ENCODE results near the gene CCDC197.

Gene CCDC197

GRCh38 chr14:94051779-94052178 is 54.7 kb downstream of the CCDC197 start:
- TF ChIP-seq FOXK2 (IDR thresholded peaks at IDR 0.05): no peak
- no peak for TF ChIP-seq HDGF (IDR thresholded peaks at IDR 0.05; ENCODE audit: borderline replicate concordance)
- no peak for TF ChIP-seq SUZ12 (IDR thresholded peaks at IDR 0.05)
- no peak for TF ChIP-seq FOXA1 (IDR thresholded peaks at IDR 0.05)
- TF ChIP-seq TARDBP (IDR thresholded peaks at IDR 0.05): no peak
- TF ChIP-seq L3MBTL2 (conservative IDR thresholded peaks at IDR 0.05): no peak
- TF ChIP-seq LEF1 (IDR thresholded peaks at IDR 0.05; ENCODE audit: borderline replicate concordance): no peak
- TF ChIP-seq NFRKB (IDR thresholded peaks at IDR 0.05): no peak
- no peak for TF ChIP-seq BHLHE40 (IDR thresholded peaks at IDR 0.05; ENCODE audit: borderline replicate concordance)
- TF ChIP-seq ZNF384 (IDR thresholded peaks at IDR 0.05): no peak
- TF ChIP-seq PKNOX1 (IDR thresholded peaks at IDR 0.05): no peak
- no peak for TF ChIP-seq SP1 (IDR thresholded peaks at IDR 0.05)
- no peak for TF ChIP-seq CTBP1 (IDR thresholded peaks at IDR 0.05; ENCODE audit: borderline replicate concordance)
- ChIA-PET POLR2A (interaction anchor here (3.5 kb wide), 1 partner anchor 30 kb away, joined by 13 read pairs; the partner anchor contains the start of genes DDX24 and IFI27L1), CTCF (interaction anchor here (1.3 to 2.0 kb wide), 2 partner anchors 85 to 87 kb away, joined by 7 to 8 read pairs; no protein-coding TSS in a partner anchor)
- no peak for DNase-seq (ENCODE audit: extremely low spot score)

GRCh38 chr14:94052199-94052598 is 55.1 kb downstream of the CCDC197 start:
- no peak for DNase-seq (ENCODE audit: extremely low spot score)
- TF ChIP-seq SUZ12 (IDR thresholded peaks at IDR 0.05): no peak
- TF ChIP-seq NFRKB (IDR thresholded peaks at IDR 0.05): no peak
- no peak for TF ChIP-seq FOXM1 (IDR thresholded peaks at IDR 0.05; ENCODE audit: borderline replicate concordance)
- TF ChIP-seq L3MBTL2 (conservative IDR thresholded peaks at IDR 0.05): no peak
- TF ChIP-seq ELF4 (IDR thresholded peaks at IDR 0.05): no peak
- TF ChIP-seq PKNOX1 (IDR thresholded peaks at IDR 0.05): no peak
- no peak for TF ChIP-seq ARNT (IDR thresholded peaks at IDR 0.05)
- TF ChIP-seq LEF1 (IDR thresholded peaks at IDR 0.05; ENCODE audit: borderline replicate concordance): no peak
- TF ChIP-seq HDGF (IDR thresholded peaks at IDR 0.05; ENCODE audit: borderline replicate concordance): no peak
- TF ChIP-seq FOXA1 (IDR thresholded peaks at IDR 0.05): no peak
- no peak for TF ChIP-seq ZNF384 (IDR thresholded peaks at IDR 0.05)
- TF ChIP-seq BHLHE40 (IDR thresholded peaks at IDR 0.05; ENCODE audit: borderline replicate concordance): no peak
- POLR2A ChIA-PET: interaction anchor here (3.5 kb wide), 1 partner anchor 29 kb away, joined by 13 read pairs; the partner anchor contains the start of genes DDX24 and IFI27L1
- CTCF ChIA-PET: interaction anchor here (0.6 to 2.0 kb wide), 3 partner anchors 19 to 86 kb away, joined by 3 to 8 read pairs (median 7); no protein-coding TSS in a partner anchor

DNA sequence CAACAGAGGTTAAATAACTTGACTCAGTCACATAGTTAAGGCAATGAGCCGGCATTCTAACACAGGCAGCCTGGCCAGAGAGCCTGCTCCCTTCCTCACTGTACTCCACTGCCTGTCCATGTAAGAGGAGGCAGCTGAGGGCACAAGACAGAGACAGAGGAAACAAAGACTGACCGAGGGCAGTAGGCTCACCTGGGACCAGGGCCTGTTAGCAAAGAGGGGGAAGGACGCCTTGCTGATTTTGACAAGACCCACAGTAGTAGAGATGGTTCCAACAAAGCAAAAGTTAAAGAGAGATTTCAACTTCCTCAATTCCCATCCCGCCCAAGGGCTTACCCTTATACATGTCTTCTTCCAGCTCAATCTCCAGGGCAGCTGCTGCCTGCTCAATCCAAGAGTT is 55.6 kb downstream of the CCDC197 start:
- POLR2A ChIA-PET: interaction anchor here (3.5 kb wide), 1 partner anchor 29 kb away, joined by 13 read pairs; the partner anchor contains the start of genes DDX24 and IFI27L1

GRCh38 chr14:94054401-94054800 is 57.3 kb downstream of the CCDC197 start:
- POLR2A ChIA-PET: interaction anchor here (3.5 kb wide), 1 partner anchor 27 kb away, joined by 13 read pairs; the partner anchor contains the start of genes DDX24 and IFI27L1
- no peak for TF ChIP-seq BHLHE40 (IDR thresholded peaks at IDR 0.05; ENCODE audit: borderline replicate concordance)
- no peak for TF ChIP-seq TARDBP (IDR thresholded peaks at IDR 0.05)
- TF ChIP-seq FOXM1 (IDR thresholded peaks at IDR 0.05; ENCODE audit: borderline replicate concordance): no peak
- no peak for TF ChIP-seq NFRKB (IDR thresholded peaks at IDR 0.05)
- TF ChIP-seq LEF1 (IDR thresholded peaks at IDR 0.05; ENCODE audit: borderline replicate concordance): no peak
- no peak for TF ChIP-seq FOXK2 (IDR thresholded peaks at IDR 0.05)
- no peak for TF ChIP-seq HDGF (IDR thresholded peaks at IDR 0.05; ENCODE audit: borderline replicate concordance)
- TF ChIP-seq ARNT (IDR thresholded peaks at IDR 0.05): no peak
- no peak for TF ChIP-seq ZNF384 (IDR thresholded peaks at IDR 0.05)
- TF ChIP-seq ELF4 (IDR thresholded peaks at IDR 0.05): no peak
- CTCF ChIA-PET: no interaction called here
- no peak for DNase-seq (ENCODE audit: extremely low spot score)

More for the DNA sequence above, 55.6 kb downstream of the CCDC197 start:
- CTCF ChIA-PET: interaction anchor here (0.6 to 2.0 kb wide), 4 partner anchors 19 to 86 kb away, joined by 3 to 8 read pairs (median 6); no protein-coding TSS in a partner anchor
- no peak for DNase-seq (ENCODE audit: extremely low spot score)
- TF ChIP-seq NFRKB (IDR thresholded peaks at IDR 0.05): no peak
- no peak for TF ChIP-seq SUZ12 (IDR thresholded peaks at IDR 0.05)
- no peak for TF ChIP-seq TARDBP (IDR thresholded peaks at IDR 0.05)
- TF ChIP-seq SP1 (IDR thresholded peaks at IDR 0.05): no peak
- TF ChIP-seq FOXM1 (IDR thresholded peaks at IDR 0.05; ENCODE audit: borderline replicate concordance): no peak
- no peak for TF ChIP-seq ARNT (IDR thresholded peaks at IDR 0.05)
- TF ChIP-seq HDGF (IDR thresholded peaks at IDR 0.05; ENCODE audit: borderline replicate concordance): no peak
- TF ChIP-seq ELF4 (IDR thresholded peaks at IDR 0.05): no peak
- no peak for TF ChIP-seq LEF1 (IDR thresholded peaks at IDR 0.05; ENCODE audit: borderline replicate concordance)
- TF ChIP-seq FOXK2 (IDR thresholded peaks at IDR 0.05): no peak
- no peak for TF ChIP-seq CTBP1 (IDR thresholded peaks at IDR 0.05; ENCODE audit: borderline replicate concordance)
- TF ChIP-seq L3MBTL2 (conservative IDR thresholded peaks at IDR 0.05): no peak

DNA sequence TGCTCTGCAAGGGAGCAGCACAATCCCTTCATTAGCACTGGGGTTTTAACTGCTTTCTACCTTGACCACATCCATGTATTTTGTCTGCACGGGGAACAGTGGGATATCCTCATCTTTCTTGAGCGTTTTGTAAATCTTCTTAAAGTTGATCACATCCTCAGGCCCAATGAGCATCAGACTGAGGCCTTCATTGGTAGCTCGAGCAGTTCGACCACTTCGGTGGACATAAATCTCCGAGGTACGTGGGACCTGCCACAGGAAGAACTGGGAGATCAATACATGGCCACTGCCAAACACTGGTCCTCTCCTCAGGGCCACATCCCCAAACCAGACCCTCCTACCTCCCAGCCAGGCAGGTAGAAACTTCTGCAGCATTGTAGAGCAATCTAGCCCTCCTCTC is 57.8 kb downstream of the CCDC197 start:
- ChIA-PET POLR2A (no interaction called here), CTCF (no interaction called here)
- no peak for TF ChIP-seq ARNT (IDR thresholded peaks at IDR 0.05)
- TF ChIP-seq ELF4 (IDR thresholded peaks at IDR 0.05): no peak
- no peak for TF ChIP-seq ZNF384 (IDR thresholded peaks at IDR 0.05)
- TF ChIP-seq FOXA1 (IDR thresholded peaks at IDR 0.05): no peak
- TF ChIP-seq LEF1 (IDR thresholded peaks at IDR 0.05; ENCODE audit: borderline replicate concordance): no peak
- no peak for TF ChIP-seq FOXM1 (IDR thresholded peaks at IDR 0.05; ENCODE audit: borderline replicate concordance)
- TF ChIP-seq SP1 (IDR thresholded peaks at IDR 0.05): no peak
- TF ChIP-seq L3MBTL2 (conservative IDR thresholded peaks at IDR 0.05): no peak
- TF ChIP-seq HDGF (IDR thresholded peaks at IDR 0.05; ENCODE audit: borderline replicate concordance): no peak
- TF ChIP-seq TARDBP (IDR thresholded peaks at IDR 0.05): no peak
- TF ChIP-seq SUZ12 (IDR thresholded peaks at IDR 0.05): no peak
- no peak for TF ChIP-seq NFRKB (IDR thresholded peaks at IDR 0.05)
- TF ChIP-seq CTBP1 (IDR thresholded peaks at IDR 0.05; ENCODE audit: borderline replicate concordance): no peak
- TF ChIP-seq FOXK2 (IDR thresholded peaks at IDR 0.05): no peak
- TF ChIP-seq PKNOX1 (IDR thresholded peaks at IDR 0.05): no peak
- no peak for TF ChIP-seq BHLHE40 (IDR thresholded peaks at IDR 0.05; ENCODE audit: borderline replicate concordance)

More for the DNA sequence above, 57.8 kb downstream of the CCDC197 start:
- no peak for DNase-seq (ENCODE audit: extremely low spot score)

Measured in HEK293T (cell line).